Natural killer cell (primary cell): ENCODE measurements around the gene TTC34. TPM values are rescaled to one million over a fixed set of nuclear protein-coding genes. Genes with fewer than 3 reads are reported as not detected.

Experiments used
- ATAC-seq, 3 donors: fragments of 150-1000 bp in 2 of 3; fragments of 200-7000 bp in 1 of 3; cut with Tn5 transposase; 1 replicate in 1 of 3; 2 replicates in 2 of 3; pipeline ENCODE4 v1.10.0; 2021; ENCODE audit warnings: mild to moderate bottlenecking in 2 of 3, moderate library complexity in 2 of 3
- DNase-seq, 2 donors: peaks; one replicate each; pipeline versions ENCODE4 v3.0.0 to v3.0.0-alpha.2; 2013 to 2021; ENCODE audit warnings: mixed read lengths in 1 of 2
- H3K27ac ChIP-seq: one replicate; pipeline ENCODE4 v1.5.1; 2013; ENCODE audit warnings: mild to moderate bottlenecking, low read length
- H3K27me3 ChIP-seq: one replicate; pipeline ENCODE4 v1.6.1; 2013; ENCODE audit warnings: low read length; ENCODE audit not compliant: control insufficient read depth, insufficient read depth
- H3K36me3 ChIP-seq: one replicate; pipeline ENCODE4 v1.6.1; 2013; ENCODE audit warnings: low read length; ENCODE audit not compliant: control insufficient read depth, insufficient read depth
- H3K4me1 ChIP-seq: one replicate; pipeline ENCODE4 v1.6.1; 2013; ENCODE audit warnings: low read length; ENCODE audit not compliant: control insufficient read depth, insufficient read depth
- H3K4me3 ChIP-seq: one replicate; pipeline ENCODE4 v1.5.1; 2013; ENCODE audit warnings: low read length
- H3K9me3 ChIP-seq: one replicate; pipeline ENCODE4 v1.6.1; 2013; ENCODE audit warnings: low read length; ENCODE audit not compliant: control insufficient read depth, insufficient read depth
- H3K27ac Mint-ChIP-seq, 2 donors: one replicate each; pipeline ENCODE4 v1.8.0; 2022; ENCODE audit warnings: mild to moderate bottlenecking in 2 of 2, mixed read lengths in 2 of 2, moderate library complexity in 1 of 2
- H3K27me3 Mint-ChIP-seq, 2 donors: one replicate each; pipeline ENCODE4 v1.8.0; 2022; ENCODE audit warnings: low read depth in 2 of 2, mixed read lengths in 2 of 2
- H3K36me3 Mint-ChIP-seq: one replicate; pipeline ENCODE4 v1.8.0; 2022; ENCODE audit warnings: mixed read lengths
- H3K4me1 Mint-ChIP-seq, 2 donors: one replicate each; pipeline ENCODE4 v1.8.0; 2022; ENCODE audit warnings: mixed read lengths in 2 of 2
- H3K4me3 Mint-ChIP-seq: one replicate; pipeline ENCODE4 v1.8.0; 2022; ENCODE audit warnings: mild to moderate bottlenecking, moderate library complexity, mixed read lengths
- H3K9me3 Mint-ChIP-seq, 2 donors: one replicate each; pipeline ENCODE4 v1.8.0; 2022; ENCODE audit warnings: mixed read lengths in 2 of 2
- WGBS: methylation state at CpG from one replicate; pipeline ENCODE4 v1.1.7; 2013; ENCODE audit warnings: missing lambda C conversion rate; ENCODE audit not compliant: insufficient coverage; 5-methylcytosine and 5-hydroxymethylcytosine counted together
- intact Hi-C: fragments of 100-400 bp; cut with micrococcal nuclease; formaldehyde crosslinking; loops from one replicate; pipeline ENCODE4 v1.14.2; 2022
- total RNA-seq, 4 donors: library from RNA; stranded (reverse); fragments of 120-200 nt in 1 of 4; gene quantifications; one replicate each; pipeline versions ENCODE4 v1.2.3 to v1.2.4, GENCODE V29; 2013 to 2022
- TF ChIP-seq, protein P1 (sequence below): fragments of 200-600 bp; IDR thresholded peaks from one replicate; pipeline ENCODE4 v1.8.0; 2022; ENCODE audit warnings: antibody characterized with exemption

Gene TTC34
- total RNA-seq, 3 donors from 2014 or later (not counting 1 experiment from before 2014, with no cell fraction given): 0.80 to 1.4 (median 1.2) TPM

DNA sequence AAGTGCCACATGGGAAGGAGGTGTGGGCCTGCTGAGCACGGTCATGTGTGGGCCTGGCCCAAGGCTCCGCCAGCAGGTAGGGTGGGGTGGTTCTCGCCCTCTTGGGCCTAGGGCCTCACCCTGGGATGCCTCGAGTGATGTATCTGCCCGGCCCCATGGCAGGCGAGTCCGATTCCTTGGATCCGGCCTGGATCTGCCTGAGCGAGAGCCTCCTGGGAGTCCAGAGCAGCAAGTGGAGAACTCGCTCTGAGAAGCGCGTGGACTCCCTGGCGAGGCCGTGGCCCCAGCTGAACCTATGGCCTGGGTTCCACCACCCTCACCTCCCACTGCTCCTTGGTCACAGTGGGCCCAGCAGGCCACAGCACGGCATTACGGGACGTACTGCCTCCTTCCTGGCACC, 8.2 kb upstream of the TTC34 start:
- H3K36me3 ChIP-seq: no peaks in the 10 kb centered on the region
- H3K27me3 ChIP-seq: no peaks in the 10 kb centered on the region
- H3K4me3 ChIP-seq: no peak overlapping the region
- Mint-ChIP-seq H3K27ac (no peak overlapping the region), H3K9me3 (no peaks in the 10 kb centered on the region), H3K4me3 (no peak overlapping the region), H3K27me3 (peaks cover 0 to 5% of the 10 kb centered on the region in 2 donors), H3K4me1 (no peaks in the 10 kb centered on the region), H3K36me3 (no peaks in the 10 kb centered on the region)
- no peak for ATAC-seq
- H3K27ac ChIP-seq: no peak overlapping the region
- 92% methylated on average over 17 of the region's 17 CpGs for WGBS
- TF ChIP-seq, protein P1, sequence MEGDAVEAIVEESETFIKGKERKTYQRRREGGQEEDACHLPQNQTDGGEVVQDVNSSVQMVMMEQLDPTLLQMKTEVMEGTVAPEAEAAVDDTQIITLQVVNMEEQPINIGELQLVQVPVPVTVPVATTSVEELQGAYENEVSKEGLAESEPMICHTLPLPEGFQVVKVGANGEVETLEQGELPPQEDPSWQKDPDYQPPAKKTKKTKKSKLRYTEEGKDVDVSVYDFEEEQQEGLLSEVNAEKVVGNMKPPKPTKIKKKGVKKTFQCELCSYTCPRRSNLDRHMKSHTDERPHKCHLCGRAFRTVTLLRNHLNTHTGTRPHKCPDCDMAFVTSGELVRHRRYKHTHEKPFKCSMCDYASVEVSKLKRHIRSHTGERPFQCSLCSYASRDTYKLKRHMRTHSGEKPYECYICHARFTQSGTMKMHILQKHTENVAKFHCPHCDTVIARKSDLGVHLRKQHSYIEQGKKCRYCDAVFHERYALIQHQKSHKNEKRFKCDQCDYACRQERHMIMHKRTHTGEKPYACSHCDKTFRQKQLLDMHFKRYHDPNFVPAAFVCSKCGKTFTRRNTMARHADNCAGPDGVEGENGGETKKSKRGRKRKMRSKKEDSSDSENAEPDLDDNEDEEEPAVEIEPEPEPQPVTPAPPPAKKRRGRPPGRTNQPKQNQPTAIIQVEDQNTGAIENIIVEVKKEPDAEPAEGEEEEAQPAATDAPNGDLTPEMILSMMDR: no peak
- peaks cover 5% of the 10 kb centered on the region for H3K9me3 ChIP-seq
- intact Hi-C loops: no loop called here
- no peak for DNase-seq
- H3K4me1 ChIP-seq: no peaks in the 10 kb centered on the region

DNA sequence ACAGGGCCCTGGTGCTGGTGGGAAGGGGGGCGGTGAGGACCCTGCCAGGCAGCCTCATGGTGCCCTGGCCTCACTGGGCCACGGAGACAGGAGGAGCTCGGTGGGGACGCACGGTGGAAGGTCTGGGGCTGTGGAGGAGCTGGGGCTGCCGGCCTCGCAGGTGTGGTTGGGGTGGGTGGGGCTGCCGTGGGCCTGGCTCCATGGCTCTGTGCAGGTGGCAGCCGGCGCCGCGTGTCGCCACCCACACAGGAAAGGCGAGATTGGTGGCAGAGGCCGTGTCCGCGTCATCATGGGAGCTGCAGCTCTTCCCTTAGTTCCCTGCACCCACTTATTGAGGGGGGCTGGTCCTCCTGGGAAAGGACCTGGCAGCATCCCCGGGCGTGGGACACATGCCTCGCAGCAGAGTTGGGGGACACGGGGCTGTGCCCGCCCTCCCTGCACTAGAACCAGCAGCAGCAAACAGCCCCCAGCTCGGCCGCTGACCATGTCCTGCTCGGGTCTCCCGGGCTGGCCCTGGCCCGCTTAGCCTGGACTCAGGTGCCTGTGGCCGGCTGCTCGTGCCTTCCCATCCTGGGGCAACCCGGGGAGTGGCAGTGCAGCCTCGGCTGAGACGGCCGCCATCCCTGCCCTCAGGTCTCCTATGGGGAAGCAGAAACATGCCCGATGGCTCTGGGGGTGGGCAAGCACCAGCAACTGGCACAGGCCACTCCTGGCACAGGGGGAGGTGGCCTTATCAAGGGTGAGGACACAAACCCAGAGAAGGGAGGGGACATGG, 7.5 kb upstream of the TTC34 start:
- Histone ChIP-seq H3K9me3 (peaks cover 5% of the 10 kb centered on the region), H3K4me1 (no peaks in the 10 kb centered on the region), H3K4me3 (no peak overlapping the region), H3K36me3 (no peaks in the 10 kb centered on the region), H3K27ac (no peak overlapping the region), H3K27me3 (no peaks in the 10 kb centered on the region)
- ATAC-seq: no peak
- Mint-ChIP-seq H3K27ac (no peak overlapping the region), H3K36me3 (no peaks in the 10 kb centered on the region), H3K4me3 (no peak overlapping the region), H3K27me3 (peaks cover 0 to 5% of the 10 kb centered on the region in 2 donors), H3K4me1 (no peaks in the 10 kb centered on the region), H3K9me3 (no peaks in the 10 kb centered on the region)
- TF ChIP-seq, protein P1: no peak
- DNase-seq: no peak
- intact Hi-C loops: no loop called here
- 84% methylated on average over 34 of the region's 34 CpGs for WGBS

DNA sequence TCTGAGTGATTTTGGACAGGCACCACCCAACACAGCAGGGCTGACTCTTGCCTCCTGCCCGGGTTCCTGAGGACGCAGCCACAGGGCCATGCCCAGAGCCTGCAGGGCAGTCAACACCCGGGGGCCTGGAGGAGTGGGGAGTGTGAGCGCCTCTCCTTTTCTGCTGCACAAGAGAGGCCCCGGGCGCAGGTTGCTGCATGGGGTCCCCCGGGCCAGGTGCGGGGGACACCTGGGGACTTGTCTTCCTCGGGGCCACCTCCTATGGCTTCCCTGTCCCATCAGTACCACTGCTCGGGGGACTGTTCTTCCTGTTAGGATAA, 6.9 kb upstream of the TTC34 start:
- Mint-ChIP-seq H3K4me3 (no peak overlapping the region), H3K36me3 (no peaks in the 10 kb centered on the region), H3K27me3 (peaks cover 0 to 5% of the 10 kb centered on the region in 2 donors), H3K9me3 (no peaks in the 10 kb centered on the region), H3K27ac (no peak overlapping the region), H3K4me1 (no peaks in the 10 kb centered on the region)
- Histone ChIP-seq H3K27me3 (no peaks in the 10 kb centered on the region), H3K4me3 (no peak overlapping the region), H3K36me3 (no peaks in the 10 kb centered on the region), H3K9me3 (peaks cover 5% of the 10 kb centered on the region), H3K4me1 (no peaks in the 10 kb centered on the region), H3K27ac (no peak overlapping the region)
- DNase-seq: no peak
- WGBS: 82% methylated on average over 10 of the region's 10 CpGs
- TF ChIP-seq, protein P1: no peak
- intact Hi-C loops: no loop called here
- ATAC-seq: no peak
